Right ventricle myocardium inferior (tissue), 1 donor: ENCODE measurements around the gene DHTKD1. TPM values are rescaled to one million over a fixed set of nuclear protein-coding genes. Genes with fewer than 3 reads are reported as not detected.
"Not testable (repeated sequence)": the region's sequence is repeated elsewhere in the genome, so short reads cannot be mapped to it uniquely, and the experiment has no call there.

Experiments used
- ATAC-seq: fragments of 200-7000 bp; cut with Tn5 transposase; one replicate; pipeline ENCODE4 v1.9.1; 2020; ENCODE audit warnings: mild to moderate bottlenecking, moderate library complexity
- DNase-seq: peaks from one replicate; pipeline ENCODE4 v3.0.0; 2021; ENCODE audit errors: missing footprints
- intact Hi-C: fragments of 100-400 bp; cut with DNase I; formaldehyde crosslinking; loops from one replicate; pipeline ENCODE4 v1.11.0; 2022
- total RNA-seq: library from RNA; stranded (reverse); fragmentation: NEBNext Ultra II Directional; extraction: Animal tissue kit (Norgen Biotek cat#: 25700); gene quantifications from one replicate; pipeline ENCODE4 v1.2.1, GENCODE V29; 2021
- donor health status: DM: no; HTN: yes; CAD: no; lungs with severe emphysema.

The DHTKD1 gene
- total RNA-seq, 1 donor from 2014 or later, result 22.9 TPM

DNA sequence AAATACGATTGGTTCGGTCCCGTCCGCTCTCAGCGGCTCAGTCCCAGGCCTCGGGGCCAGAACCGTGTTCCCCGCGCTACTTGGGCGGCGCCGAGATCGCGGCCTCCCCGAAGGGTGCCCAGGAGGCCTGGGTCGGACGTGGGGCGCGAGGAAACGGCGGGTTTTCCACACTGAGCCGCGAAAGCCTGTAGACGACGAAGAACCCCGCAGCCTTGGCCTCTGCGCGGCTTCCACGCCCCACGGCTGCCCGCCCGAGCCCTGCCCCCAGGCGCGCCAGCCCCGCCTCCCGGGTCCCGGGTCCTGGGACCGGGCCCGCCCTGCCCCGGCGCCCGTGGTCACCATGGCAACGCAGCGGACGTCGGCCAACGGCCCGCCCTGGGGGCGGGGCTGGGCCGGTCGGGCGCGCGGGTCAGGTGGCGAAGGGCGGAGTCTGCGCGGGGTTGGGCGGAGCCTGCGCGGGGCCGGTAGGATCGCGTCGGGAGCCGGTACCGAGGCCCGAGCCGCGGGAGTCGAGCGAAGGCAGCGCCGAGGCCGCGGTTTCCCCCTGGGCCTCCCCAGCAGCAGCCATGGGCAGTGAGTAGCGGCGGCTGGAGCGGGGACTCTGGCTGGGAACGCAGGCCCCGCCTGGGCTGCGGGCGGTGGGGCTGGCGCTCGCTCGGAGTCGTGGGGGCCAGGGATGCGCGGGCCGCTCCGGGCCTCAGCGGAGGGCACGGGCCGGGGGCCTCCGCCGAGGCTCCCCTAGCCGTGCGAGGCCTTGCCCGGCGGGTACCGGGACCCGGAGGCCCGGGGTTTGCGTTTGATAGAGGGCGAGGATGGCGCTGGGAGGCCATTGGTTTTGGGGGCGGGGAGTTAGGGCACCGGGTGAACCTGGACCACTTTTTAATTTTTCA is 60.7 kb downstream of the DHTKD1 start, which contains the start of gene SEC61A2:
Gene SEC61A2, plus strand, starts transcription at position 456 of the 890 bp plus-strand sequence. Its CDS starts 111 bp downstream, at position 567.
- peak; percentile 99 for ATAC-seq
- intact Hi-C loops, result loop anchor here (1.0 kb wide), 1 partner anchor 86 kb away; no protein-coding TSS in a partner anchor

GRCh38 chr10:12130237-12130872 is 61.6 kb downstream of the DHTKD1 start:
- ATAC-seq, result no peak
- DNase-seq, result no peak

More for the DNA sequence above, 60.7 kb downstream of the DHTKD1 start, which contains the start of gene SEC61A2:
- DNase-seq, result peak; percentile 98

GRCh38 chr10:12135631-12136030 is 66.9 kb downstream of the DHTKD1 start:
- ATAC-seq (no peak), DNase-seq (no peak)
- intact Hi-C loops, result no loop called here

More at GRCh38 chr10:12130237-12130872, 61.6 kb downstream of the DHTKD1 start:
- intact Hi-C loops, result no loop called here

DNA sequence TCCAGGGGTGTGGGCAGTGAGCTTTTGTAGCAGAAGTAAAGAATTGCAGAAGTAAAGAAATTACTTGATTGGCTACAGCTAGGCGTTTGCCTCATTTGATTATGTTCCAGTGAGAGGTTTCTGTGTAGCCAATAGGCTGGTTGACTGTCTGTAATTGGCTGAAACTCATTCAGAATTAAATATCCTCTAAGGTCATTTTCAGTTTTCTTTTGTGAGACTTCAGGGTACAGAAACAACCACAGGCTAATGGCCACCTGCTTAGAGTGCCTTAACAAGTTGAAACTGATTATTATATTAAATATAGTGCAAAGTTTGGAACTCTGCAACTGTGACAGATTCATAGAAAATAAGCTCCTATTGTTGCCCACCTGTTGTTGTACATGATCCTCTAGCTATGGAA is 71.3 kb downstream of the DHTKD1 start:
- DNase-seq (no peak), ATAC-seq (no peak)
- intact Hi-C loops, result no loop called here

- intact Hi-C loops, result no loop called here
- ATAC-seq, result no peak
- no peak for DNase-seq
Measured at GRCh38 chr10:12144538-12144937, 75.8 kb downstream of the DHTKD1 start.

DNA sequence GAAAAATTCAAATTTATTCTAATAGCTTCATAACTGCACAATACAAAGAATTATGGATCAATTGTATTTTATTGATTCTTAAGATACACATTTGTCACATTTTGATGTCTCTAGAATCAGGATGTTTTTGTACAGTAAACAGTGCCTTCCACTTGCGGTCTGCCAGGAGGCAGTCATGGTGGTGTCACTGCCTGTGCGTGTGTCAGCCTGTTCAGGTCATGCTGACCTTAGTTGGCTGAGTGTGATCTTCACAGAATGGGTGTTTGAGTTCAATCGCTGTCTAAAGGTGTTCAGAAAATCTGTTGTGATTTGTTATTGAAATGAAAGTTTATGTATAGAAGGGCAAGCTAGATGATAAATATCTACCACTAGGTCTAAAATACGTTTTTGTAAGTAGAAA is 81.4 kb downstream of the DHTKD1 start:
- intact Hi-C loops, result no loop called here

GRCh38 chr10:12154516-12154915 is 85.8 kb downstream of the DHTKD1 start:
- no peak for ATAC-seq
- intact Hi-C loops, result no loop called here

More for the DNA sequence above, 81.4 kb downstream of the DHTKD1 start:
- ATAC-seq (no peak), DNase-seq (no peak)

GRCh38 chr10:12156367-12157123 is 87.8 kb downstream of the DHTKD1 start:
- ATAC-seq (no peak), DNase-seq (no peak)
- intact Hi-C loops, result no loop called here

More at GRCh38 chr10:12154516-12154915, 85.8 kb downstream of the DHTKD1 start:
- DNase-seq, result no peak

DNA sequence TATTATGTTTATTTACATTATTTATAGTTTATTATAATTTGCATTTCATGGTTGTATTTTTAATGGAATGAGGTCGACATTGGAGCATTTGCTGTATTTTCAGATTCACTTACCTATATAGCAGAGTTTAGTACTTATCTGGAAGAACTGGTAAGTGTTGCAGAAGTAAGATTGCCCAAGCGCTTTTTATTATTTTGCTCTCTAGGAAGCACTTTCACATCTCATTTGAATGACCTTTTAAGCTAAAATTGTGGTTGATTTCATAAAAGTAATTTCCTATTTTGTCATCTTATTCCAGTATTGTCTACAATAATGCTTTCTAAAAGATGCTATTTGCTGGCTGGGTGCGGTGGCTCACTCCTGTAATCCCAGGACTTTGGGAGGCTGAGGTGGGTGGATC is 89.4 kb downstream of the DHTKD1 start:
- DNase-seq, result no peak
- intact Hi-C loops, result no loop called here
- ATAC-seq, result no peak

GRCh38 chr10:12160664-12161063 is 91.9 kb downstream of the DHTKD1 start:
- intact Hi-C loops, result no loop called here

GRCh38 chr10:12162927-12163326 is 94.2 kb downstream of the DHTKD1 start:
- no peak for ATAC-seq
- DNase-seq, result no peak
- intact Hi-C loops, result no loop called here

More at GRCh38 chr10:12160664-12161063, 91.9 kb downstream of the DHTKD1 start:
- DNase-seq (no peak), ATAC-seq (no peak)

DNA sequence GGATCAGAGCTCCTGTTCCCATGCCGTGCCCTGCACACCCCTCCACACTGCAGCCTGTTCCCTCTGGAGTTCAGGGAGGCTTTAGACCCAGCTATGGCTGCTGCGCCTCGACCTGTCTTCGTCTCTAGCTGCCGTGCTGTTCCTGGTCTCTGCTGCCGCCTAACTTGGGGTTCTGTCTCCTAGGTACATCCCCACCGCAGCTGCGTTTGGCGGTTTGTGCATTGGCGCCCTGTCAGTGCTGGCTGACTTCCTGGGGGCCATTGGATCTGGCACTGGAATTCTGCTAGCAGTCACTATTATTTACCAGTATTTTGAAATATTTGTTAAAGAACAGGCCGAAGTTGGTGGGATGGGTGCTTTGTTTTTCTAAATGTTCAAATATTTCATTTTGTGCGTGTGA is 95.3 kb downstream of the DHTKD1 start:
- no peak for ATAC-seq
- intact Hi-C loops, result no loop called here
- DNase-seq, result no peak

DNA sequence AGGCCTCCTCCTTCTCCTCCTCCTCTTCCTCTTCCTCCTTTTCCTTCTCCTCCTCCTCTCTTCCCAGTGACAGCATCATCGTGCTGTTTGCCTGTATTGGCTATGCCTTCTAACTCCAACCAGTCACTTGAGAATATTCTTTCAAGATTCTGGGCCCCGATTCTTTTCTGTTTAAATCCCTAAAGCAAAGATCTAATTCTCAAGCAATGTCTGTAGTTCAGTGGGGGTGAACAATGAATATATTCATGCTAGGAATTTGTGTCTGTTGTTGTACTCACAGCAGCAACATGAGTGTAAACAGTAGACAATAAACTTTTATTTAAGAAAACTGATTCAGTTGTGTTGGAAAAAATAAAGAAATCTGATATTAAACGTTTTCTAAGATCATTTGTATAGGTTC is 96.3 kb downstream of the DHTKD1 start:
- DNase-seq, result no peak

GRCh38 chr10:12165999-12166775 is 97.4 kb downstream of the DHTKD1 start:
- ATAC-seq (no peak), DNase-seq (no peak)
- intact Hi-C loops, result no loop called here

More for the DNA sequence above, 96.3 kb downstream of the DHTKD1 start:
- ATAC-seq, result no peak
- intact Hi-C loops, result no loop called here

GRCh38 chr10:12171512-12171911 is 102.8 kb downstream of the DHTKD1 start:
- DNase-seq, ATAC-seq, intact Hi-C loops: not testable (repeated sequence)
